ENCODE measurements around the gene MED15. TPM values are rescaled to one million over a fixed set of nuclear protein-coding genes. Genes with fewer than 3 reads are reported as not detected.

Gene MED15
- total RNA-seq, 1 donor from 2014 or later = 11.4 TPM

GRCh38 chr22:20567371-20567847, 60.0 kb downstream of the MED15 start:
- Mint-ChIP-seq H3K36me3 (peaks cover 19% of the 10 kb centered on the region), H3K27ac (no peak overlapping the region), H3K4me3 (no peak overlapping the region), H3K27me3 (ENCODE audit: insufficient read depth, low read depth) (peaks cover 2% of the 10 kb centered on the region), H3K4me1 (no peaks in the 10 kb centered on the region), H3K9me3 (no peaks in the 10 kb centered on the region)
- Histone ChIP-seq H3F3A (ENCODE audit: low read depth) (peaks cover 9% of the 10 kb centered on the region), H4K20me1 (ENCODE audit: low read depth) (peaks cover 12% of the 10 kb centered on the region), H3K4me2 (no peak overlapping the region), H3K27ac (no peak overlapping the region), H3K36me3 (no peaks in the 10 kb centered on the region), H3K4me3 (no peak overlapping the region), H3K4me1 (no peaks in the 10 kb centered on the region), H3K9me3 (ENCODE audit: low read depth) (no peaks in the 10 kb centered on the region), H2AFZ (replicated peaks) (no peak overlapping the region), H3K79me2 (ENCODE audit: low read depth) (no peaks in the 10 kb centered on the region), H3K9ac (no peak overlapping the region), H3K27me3 (no peaks in the 10 kb centered on the region)
- TF ChIP-seq EZH2phosphoT487 (IDR thresholded peaks at IDR 0.05) (no peak), CTCF (IDR thresholded peaks at IDR 0.05) (no peak), EZH2 (IDR thresholded peaks at IDR 0.05) (no peak)
- DNase-seq (ENCODE audit: low spot score) = no peak

- Histone ChIP-seq H3K4me2 (no peak overlapping the region), H4K20me1 (ENCODE audit: low read depth) (peaks cover 12% of the 10 kb centered on the region), H3K4me3 (no peak overlapping the region), H3K27ac (no peak overlapping the region), H3K36me3 (no peaks in the 10 kb centered on the region), H2AFZ (replicated peaks) (no peak overlapping the region), H3K9ac (no peak overlapping the region), H3K27me3 (no peaks in the 10 kb centered on the region), H3K4me1 (no peaks in the 10 kb centered on the region), H3F3A (ENCODE audit: low read depth) (peaks cover 9% of the 10 kb centered on the region), H3K79me2 (ENCODE audit: low read depth) (no peaks in the 10 kb centered on the region), H3K9me3 (ENCODE audit: low read depth) (no peaks in the 10 kb centered on the region)
- Mint-ChIP-seq H3K27me3 (ENCODE audit: insufficient read depth, low read depth) (peaks cover 2% of the 10 kb centered on the region), H3K4me1 (no peaks in the 10 kb centered on the region), H3K27ac (no peak overlapping the region), H3K9me3 (no peaks in the 10 kb centered on the region), H3K36me3 (peaks cover 20% of the 10 kb centered on the region), H3K4me3 (no peak overlapping the region)
- TF ChIP-seq EZH2 (IDR thresholded peaks at IDR 0.05) (no peak), CTCF (IDR thresholded peaks at IDR 0.05) (peak; percentile 9), EZH2phosphoT487 (IDR thresholded peaks at IDR 0.05) (no peak)
- no peak for DNase-seq (ENCODE audit: low spot score)
These were observed 60.6 kb downstream of the MED15 start for GRCh38 chr22:20567993-20568417.

- Histone ChIP-seq H3K4me3 (no peak overlapping the region), H3F3A (ENCODE audit: low read depth) (peaks cover 6% of the 10 kb centered on the region), H2AFZ (replicated peaks) (no peak overlapping the region), H3K79me2 (ENCODE audit: low read depth) (no peaks in the 10 kb centered on the region), H3K36me3 (no peaks in the 10 kb centered on the region), H3K4me2 (no peak overlapping the region), H3K9ac (no peak overlapping the region), H3K4me1 (no peaks in the 10 kb centered on the region), H3K27me3 (no peaks in the 10 kb centered on the region), H3K27ac (no peak overlapping the region), H3K9me3 (ENCODE audit: low read depth) (no peaks in the 10 kb centered on the region), H4K20me1 (ENCODE audit: low read depth) (peaks cover 12% of the 10 kb centered on the region)
- no peak overlapping the region for H3K4me3 Mint-ChIP-seq
- DNase-seq (ENCODE audit: low spot score) = no peak
- H3K27ac Mint-ChIP-seq = no peak overlapping the region
- H3K4me1 Mint-ChIP-seq = no peaks in the 10 kb centered on the region
- TF ChIP-seq CTCF (IDR thresholded peaks at IDR 0.05) = no peak
- no peak for TF ChIP-seq EZH2 (IDR thresholded peaks at IDR 0.05)
- H3K9me3 Mint-ChIP-seq = no peaks in the 10 kb centered on the region
- H3K36me3 Mint-ChIP-seq = peaks cover 20% of the 10 kb centered on the region
- peaks cover 2% of the 10 kb centered on the region for H3K27me3 Mint-ChIP-seq (ENCODE audit: insufficient read depth, low read depth)
These were observed 61.2 kb downstream of the MED15 start for GRCh38 chr22:20568502-20569058.

Measured in neural progenitor cell (in vitro differentiated cells).